Thoracic aorta (tissue), 2 donors: ENCODE measurements around the gene HINT2. TPM values are rescaled to one million over a fixed set of nuclear protein-coding genes. Genes with fewer than 3 reads are reported as not detected.

Experiments used
- ATAC-seq: fragments of 150-250 bp; one replicate; pipeline ENCODE4 v1.8.0; 2017; ENCODE audit warnings: low read depth; ENCODE audit not compliant: insufficient number of reproducible peaks, low FRiP score
- DNase-seq: peaks from one replicate; pipeline ENCODE4 v3.0.0-alpha.2; 2020; ENCODE audit warnings: low spot score
- H3K27ac ChIP-seq, 2 donors: fragments of 200-600 bp; sonication (generic); 1 replicate in 1 of 2; 2 replicates in 1 of 2; pipeline ENCODE4 v1.5.1; 2016; ENCODE audit warnings: mild to moderate bottlenecking in 2 of 2, moderate library complexity in 2 of 2
- H3K27me3 ChIP-seq: fragments of 200-600 bp; sonication (generic); replicated peaks from 2 replicates; pipeline ENCODE4 v1.6.0; 2016; ENCODE audit warnings: mild to moderate bottlenecking; ENCODE audit not compliant: insufficient read depth
- H3K36me3 ChIP-seq: fragments of 200-600 bp; sonication (generic); one replicate; pipeline ENCODE4 v1.5.1; 2016
- H3K4me1 ChIP-seq, 2 donors: fragments of 200-600 bp; sonication (generic); 1 replicate in 1 of 2; 2 replicates in 1 of 2; pipeline versions ENCODE4 v1.5.1 to v1.6.0; 2016; ENCODE audit warnings: low read depth in 2 of 2, mild to moderate bottlenecking in 1 of 2; ENCODE audit not compliant: control insufficient read depth in 1 of 2
- H3K4me3 ChIP-seq: fragments of 200-600 bp; sonication (generic); 2 replicates; pipeline ENCODE4 v1.5.1; 2016; ENCODE audit warnings: mild to moderate bottlenecking
- H3K9me3 ChIP-seq: fragments of 200-600 bp; sonication (generic); 2 replicates; pipeline ENCODE4 v1.5.1; 2016
- CTCF ChIP-seq: fragments of 200-600 bp; sonication (generic); IDR thresholded peaks from one replicate; pipeline ENCODE4 v1.5.1; 2019; ENCODE audit warnings: antibody characterized with exemption
- total RNA-seq, 2 donors: library from RNA; depleted of rRNA; stranded (reverse); fragments of >200 nt; gene quantifications; one replicate each; pipeline versions ENCODE4 v1.1.0 to v1.2.3, GENCODE V29; 2016

HINT2 gene
- total RNA-seq, 2 donors from 2014 or later = 18.4 to 45.4 TPM

DNA sequence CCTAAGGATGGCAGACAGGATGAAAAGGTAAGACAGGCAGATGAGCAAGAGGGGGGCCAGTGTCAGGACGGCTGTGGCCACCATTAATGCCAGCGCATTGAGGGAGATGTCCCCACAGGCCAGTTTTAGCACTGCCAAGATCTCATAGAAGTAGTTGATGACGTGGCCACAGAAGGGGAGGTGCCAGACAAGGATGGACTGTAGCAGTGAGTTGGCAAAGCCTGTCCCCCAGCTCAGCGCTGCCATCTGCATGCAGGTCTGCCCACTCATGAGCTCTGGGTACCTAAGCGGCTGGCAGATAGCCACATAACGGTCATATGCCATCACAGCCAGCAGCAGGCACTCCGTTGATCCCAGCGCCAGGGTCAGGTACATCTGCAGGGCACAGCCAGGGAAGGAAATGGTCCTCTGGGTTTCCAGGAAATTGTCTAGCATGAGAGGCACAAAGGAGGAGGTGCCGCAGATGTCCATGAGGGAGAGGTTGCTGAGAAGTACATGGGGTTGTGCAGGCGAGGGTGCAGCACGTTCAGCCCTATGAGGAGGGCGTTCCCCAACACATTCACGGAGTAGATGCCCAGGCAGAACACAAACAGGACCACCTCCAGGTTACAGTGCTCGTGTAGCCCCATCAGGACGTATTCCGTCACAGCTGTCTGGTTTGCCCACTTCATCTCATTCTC is 44.6 kb upstream of the HINT2 start:
- no peaks in the 10 kb centered on the region for H3K36me3 ChIP-seq
- TF ChIP-seq CTCF = no peak
- H3K27ac ChIP-seq = no peak overlapping the region
- H3K4me3 ChIP-seq = no peak overlapping the region
- no peaks in the 10 kb centered on the region for H3K9me3 ChIP-seq
- no peak for ATAC-seq
- no peaks in the 10 kb centered on the region for H3K27me3 ChIP-seq
- H3K4me1 ChIP-seq = no peaks in the 10 kb centered on the region
- no peak for DNase-seq

DNA sequence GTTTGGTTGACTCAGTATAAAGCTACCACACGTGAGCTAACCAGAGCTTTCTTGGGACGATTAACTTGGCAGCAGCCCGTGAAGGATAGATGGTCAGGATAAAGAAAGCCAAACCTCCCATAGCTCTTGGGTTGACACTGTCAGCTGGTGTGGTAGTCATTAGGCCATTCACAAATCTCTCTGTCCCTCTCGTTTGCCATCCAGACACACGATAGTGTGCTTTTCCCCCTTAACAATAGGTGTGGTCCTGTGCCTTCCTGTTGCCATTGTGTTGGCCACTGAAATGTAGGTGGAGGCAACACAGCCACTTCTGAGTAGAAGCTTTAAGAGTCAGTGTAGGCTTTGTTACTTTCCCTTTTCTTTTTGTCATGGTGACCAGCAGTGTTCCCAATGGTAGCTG is 43.6 kb upstream of the HINT2 start:
- DNase-seq = no peak
- TF ChIP-seq CTCF = no peak
- Histone ChIP-seq H3K36me3 (peaks cover 4% of the 10 kb centered on the region), H3K27ac (no peak overlapping the region), H3K9me3 (no peaks in the 10 kb centered on the region), H3K4me3 (no peak overlapping the region), H3K4me1 (no peaks in the 10 kb centered on the region), H3K27me3 (no peaks in the 10 kb centered on the region)
- ATAC-seq = no peak

DNA sequence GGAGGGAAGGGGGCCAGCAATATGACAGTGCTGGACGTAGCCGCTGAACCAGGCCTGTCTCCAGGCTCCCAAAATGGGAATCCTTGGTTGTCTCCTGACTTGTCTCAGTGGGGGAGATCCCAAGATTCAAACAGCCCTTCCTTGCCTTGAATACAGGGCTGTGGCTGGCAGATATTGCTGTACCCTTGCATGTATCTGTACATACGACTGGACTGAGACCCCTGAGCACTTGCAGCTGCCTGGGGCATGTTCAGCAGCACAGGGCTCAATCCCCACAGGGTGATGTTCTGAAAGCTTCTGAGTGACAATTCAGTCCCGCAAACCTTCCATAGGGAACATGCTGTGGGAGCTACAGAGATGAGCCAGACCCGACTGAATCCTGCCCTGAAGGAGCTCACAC is 42.0 kb upstream of the HINT2 start:
- DNase-seq (no peak), ATAC-seq (no peak)
- H3K27me3 ChIP-seq = no peaks in the 10 kb centered on the region
- H3K9me3 ChIP-seq = no peaks in the 10 kb centered on the region
- H3K4me1 ChIP-seq = no peaks in the 10 kb centered on the region
- H3K4me3 ChIP-seq = no peak overlapping the region
- TF ChIP-seq CTCF = no peak
- no peak overlapping the region for H3K27ac ChIP-seq
- H3K36me3 ChIP-seq = peaks cover 4% of the 10 kb centered on the region

DNA sequence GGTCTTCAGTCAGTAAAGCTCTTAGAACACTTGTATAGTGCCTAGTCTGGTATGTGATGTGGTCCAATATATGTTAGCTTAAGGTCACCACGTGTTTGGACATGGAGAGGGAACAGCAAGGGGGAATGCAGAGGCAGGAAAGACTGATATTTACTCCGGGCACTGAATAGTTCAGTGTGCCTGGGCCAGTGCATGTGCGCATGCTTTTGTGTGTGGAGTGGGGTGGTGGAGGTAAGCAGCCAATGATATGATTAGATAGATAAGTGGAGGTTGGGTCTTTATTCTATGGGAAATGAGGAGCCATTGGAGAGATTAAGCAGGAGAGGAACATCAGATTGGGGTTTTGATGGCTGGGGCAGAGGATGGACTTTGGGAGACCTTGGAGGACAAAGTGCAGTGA is 41.4 kb upstream of the HINT2 start:
- DNase-seq = no peak
- no peak for TF ChIP-seq CTCF
- Histone ChIP-seq H3K27ac (no peak overlapping the region), H3K27me3 (no peaks in the 10 kb centered on the region), H3K4me1 (no peaks in the 10 kb centered on the region), H3K4me3 (no peak overlapping the region), H3K36me3 (peaks cover 4% of the 10 kb centered on the region), H3K9me3 (no peaks in the 10 kb centered on the region)
- no peak for ATAC-seq

- Histone ChIP-seq H3K27me3 (no peaks in the 10 kb centered on the region), H3K4me3 (no peak overlapping the region), H3K36me3 (peaks cover 4% of the 10 kb centered on the region), H3K9me3 (no peaks in the 10 kb centered on the region), H3K27ac (no peak overlapping the region), H3K4me1 (no peaks in the 10 kb centered on the region)
- TF ChIP-seq CTCF = no peak
- no peak for ATAC-seq
- DNase-seq = no peak
Measured at GRCh38 chr9:35854091-35854762, 39.4 kb upstream of the HINT2 start.
